Effector CD4-positive, alpha-beta T cell (primary cell): ENCODE results near the gene DHX34.

Experiments
- DNase-seq: peaks from one replicate; pipeline ENCODE4 v3.0.0-alpha.2; 2020

The DHX34 gene

DNA sequence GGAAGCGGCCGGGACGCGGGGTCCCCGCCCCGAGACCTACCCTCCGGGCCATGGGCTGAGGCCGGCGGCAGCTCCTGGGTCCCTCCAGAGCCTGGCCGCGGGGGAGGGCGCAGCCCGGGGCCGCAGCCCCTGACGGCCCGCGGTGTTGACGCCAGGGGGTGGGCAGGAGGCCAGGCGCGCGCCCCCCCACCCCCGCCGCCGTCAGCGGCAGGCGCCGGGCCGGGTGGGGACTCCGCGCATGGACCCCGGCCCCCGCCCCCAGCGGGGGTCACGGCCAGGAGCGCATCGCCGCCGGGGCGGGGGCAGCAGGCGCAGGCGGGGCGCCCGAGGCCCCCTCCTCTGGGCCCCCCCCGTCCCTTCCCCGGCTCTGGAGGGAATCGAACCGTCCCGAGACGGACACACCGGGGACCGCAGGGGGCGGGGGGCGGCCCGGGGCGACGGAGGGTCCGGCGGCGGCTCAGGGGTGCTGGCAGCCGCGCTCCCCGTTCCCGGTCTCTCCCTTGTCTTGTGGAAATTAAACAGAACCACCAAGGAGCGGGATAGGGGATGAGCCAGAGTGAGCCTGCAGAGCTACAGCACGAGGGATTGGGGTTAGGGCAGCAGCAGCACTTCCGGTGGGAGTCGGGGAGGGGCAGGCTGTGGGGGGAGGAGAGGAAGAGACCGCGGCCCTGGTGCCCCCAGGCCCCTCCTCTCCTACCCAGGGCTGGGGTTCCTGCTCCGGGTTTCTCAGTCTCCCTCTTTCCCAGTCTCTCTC, 70.1 kb downstream of the DHX34 start, which contains the start of gene MEIS3:
Gene MEIS3, minus strand, starts transcription at position 498 of the 754 bp plus-strand sequence. Its CDS starts 446 bp downstream, at position 52.
- no peak for DNase-seq

DNA sequence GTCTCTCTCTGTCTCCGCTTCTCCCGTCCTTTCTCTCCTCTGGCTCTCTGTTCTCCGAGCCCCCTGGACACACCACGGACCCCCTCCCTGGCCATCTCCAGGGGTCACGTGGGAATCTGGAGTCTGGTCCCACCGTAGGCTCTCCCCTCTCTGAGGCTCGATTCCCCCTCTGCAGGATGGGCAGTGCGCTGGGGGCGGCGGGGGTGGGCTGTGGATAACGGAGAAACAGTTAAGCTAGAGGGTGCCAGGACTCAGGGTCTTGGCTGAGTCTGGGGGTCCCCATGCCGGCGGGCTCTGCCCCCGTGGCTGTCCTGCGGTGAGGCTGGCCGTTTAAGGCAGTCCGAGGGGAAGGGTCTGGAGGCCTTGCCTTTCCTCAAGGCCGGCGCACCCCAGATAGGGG, 70.7 kb downstream of the DHX34 start:
- DNase-seq: no peak

DNA sequence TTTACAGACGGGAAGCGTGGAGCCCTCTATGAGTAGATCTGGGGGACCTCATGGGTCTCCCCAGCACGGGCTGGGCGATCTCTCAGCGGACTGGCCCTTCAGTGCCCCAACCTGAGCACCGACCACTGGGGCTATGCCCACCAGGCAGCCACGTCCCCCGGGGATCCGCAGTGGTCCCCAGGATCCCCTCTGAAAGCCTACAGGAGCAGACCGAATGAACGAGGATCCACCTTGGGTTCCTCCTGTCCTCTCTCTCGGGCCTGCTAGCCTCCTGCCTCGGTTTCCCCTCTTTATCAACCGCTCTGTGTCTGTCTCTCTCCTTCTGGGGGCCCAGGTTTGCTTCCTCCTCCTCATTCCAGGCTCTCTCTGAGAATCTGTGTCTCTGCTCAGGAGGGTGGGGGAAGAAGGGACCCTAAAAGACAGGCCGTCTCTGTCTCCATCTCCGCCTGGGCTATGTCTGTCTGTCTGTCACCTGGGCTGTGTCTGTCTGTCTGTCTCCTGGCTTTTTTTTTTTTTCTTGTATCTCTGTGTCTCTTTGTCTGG, 72.2 kb downstream of the DHX34 start:
- no peak for DNase-seq

DNA sequence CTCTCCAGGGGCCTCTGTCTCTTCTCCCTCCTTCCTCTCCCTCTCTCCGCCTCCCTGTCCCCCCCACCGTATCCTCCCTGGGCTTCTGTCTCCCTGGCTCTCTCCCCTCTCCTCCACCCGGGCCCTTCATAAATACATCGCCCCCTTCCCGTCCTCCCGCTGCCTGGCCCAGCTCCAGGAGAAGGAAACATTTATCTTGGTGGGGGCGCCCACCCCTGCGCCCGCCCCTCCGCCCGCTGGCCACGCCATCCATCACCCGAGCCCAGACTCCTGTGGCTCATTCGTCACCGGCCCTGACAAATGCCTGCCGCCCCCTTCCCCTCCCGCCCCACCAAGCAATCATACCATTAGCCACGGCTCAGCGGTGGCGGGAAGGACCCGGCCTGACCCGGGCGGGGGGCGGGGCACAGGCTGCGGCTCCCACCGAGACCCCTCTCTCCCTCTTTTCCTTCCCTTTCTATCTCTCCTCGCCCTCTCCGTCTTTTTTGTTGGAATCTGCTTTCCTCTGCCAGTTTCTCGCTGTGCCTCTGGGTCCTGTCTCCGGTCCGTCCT, 72.8 kb downstream of the DHX34 start:
- DNase-seq: no peak

GRCh38 chr19:47422417-47423163, 73.5 kb downstream of the DHX34 start:
- DNase-seq: no peak

DNA sequence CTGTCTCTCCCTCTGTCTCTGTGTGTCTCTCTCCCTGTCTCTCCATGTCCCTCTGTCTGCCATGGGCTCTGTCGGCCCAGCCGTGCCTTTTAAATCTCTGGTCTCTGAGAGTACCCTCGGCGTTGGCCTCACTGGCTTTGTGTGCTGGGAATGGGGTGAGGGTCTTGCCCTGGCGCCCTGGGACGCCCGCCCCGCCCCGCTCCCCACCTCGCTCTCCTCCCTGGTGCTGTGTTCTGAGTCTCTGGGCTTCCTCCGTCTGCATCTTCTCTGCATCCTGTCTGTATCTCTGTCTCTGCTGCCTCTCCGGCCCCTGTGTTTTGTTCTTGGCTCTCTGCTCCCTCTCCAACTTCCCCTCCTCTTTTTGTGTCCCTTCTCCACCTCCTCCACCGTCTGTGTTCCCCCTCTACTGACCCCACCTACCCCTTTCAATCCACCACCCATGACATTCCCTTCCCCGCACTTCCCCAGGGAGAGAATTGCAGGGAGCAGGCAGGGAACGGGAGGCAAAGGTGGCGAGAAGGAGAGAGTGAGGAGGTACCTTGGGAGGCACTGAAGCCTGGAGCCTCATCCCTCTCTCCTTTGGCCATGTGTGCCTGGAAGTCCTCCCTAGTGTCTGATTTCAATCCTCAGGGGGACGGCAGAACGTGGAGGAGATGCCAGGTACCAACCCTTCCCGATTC, 74.2 kb downstream of the DHX34 start:
- DNase-seq: no peak

- DNase-seq: peak; percentile 53
Measured at GRCh38 chr19:47427241-47428176, 78.4 kb downstream of the DHX34 start.

- DNase-seq: peak; percentile 72
Measured at GRCh38 chr19:47428177-47428894, 79.2 kb downstream of the DHX34 start.

DNA sequence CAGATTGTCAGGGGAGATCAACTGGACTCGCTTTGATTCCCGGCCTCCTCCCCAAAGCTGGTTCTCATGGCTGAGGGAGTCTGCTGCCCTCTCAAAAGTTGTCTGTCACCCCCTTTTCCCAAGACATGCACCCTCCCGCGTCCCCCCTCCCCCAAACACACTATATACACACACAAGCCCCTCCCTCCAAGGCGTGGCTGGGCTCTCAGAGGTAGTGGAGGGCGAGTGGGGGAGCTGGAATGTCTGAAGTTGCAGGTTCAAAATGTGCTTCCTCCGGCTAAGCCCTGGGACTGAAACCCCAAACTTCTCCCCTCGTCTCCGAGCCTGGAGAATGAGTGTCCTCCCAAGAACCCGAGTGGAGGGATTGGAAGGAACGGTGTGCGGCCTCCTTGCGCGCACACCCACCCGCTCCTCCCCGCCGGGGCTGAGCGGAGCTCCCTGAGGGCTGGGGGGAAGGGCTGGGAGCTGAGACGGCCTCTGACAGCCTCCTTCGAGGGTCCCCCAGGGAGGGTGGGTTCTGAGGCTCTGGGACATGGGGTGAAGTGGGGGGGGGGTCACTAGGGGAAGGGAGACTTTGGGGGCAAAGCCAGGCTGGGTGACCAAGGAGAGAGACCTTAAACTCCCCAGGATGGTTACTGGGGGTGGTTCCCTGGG, 80.2 kb downstream of the DHX34 start:
- no peak for DNase-seq

GRCh38 chr19:47430041-47430802, 81.1 kb downstream of the DHX34 start:
- no peak for DNase-seq

DNA sequence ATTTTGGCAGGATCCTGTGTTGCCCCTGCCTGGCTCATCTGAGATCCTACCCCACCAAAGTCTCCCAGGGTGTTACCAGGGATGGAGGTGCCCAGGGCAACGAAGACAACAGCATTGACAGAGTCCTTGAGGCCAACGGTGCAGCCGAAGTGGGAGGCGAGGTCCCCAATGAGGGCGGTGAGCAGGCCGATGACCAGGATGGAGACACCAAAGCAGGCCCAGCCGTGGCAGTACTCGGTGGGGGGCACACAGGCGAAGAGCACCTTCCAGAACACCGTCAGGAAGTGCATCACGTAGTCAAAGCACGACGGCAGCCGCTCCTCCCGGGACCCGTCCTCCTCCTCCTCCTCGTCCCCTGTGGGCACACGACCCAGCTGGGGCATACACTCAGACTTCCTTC, 83.0 kb downstream of the DHX34 start:
- DNase-seq: no peak
